GM21576 (cell line): Measurements from ENCODE around the gene TBC1D2B.
"Not testable (repeated sequence)": the region's sequence is repeated elsewhere in the genome, so short reads cannot be mapped to it uniquely, and the experiment has no call there.

Experiments
- ATAC-seq: cut with Tn5 transposase; IDR thresholded peaks from one replicate; pipeline ENCODE4 v1.9.1; 2021; ENCODE audit warnings: mild to moderate bottlenecking, moderate library complexity; ENCODE audit not compliant: unreplicated experiment

Gene TBC1D2B

GRCh38 chr15:77958716-77959431, 118.6 kb downstream of the TBC1D2B start:
- not testable (repeated sequence) for ATAC-seq

GRCh38 chr15:77958021-77958420, 119.5 kb downstream of the TBC1D2B start:
- not testable (repeated sequence) for ATAC-seq

- ATAC-seq = not testable (repeated sequence)
These were observed 123.6 kb downstream of the TBC1D2B start for GRCh38 chr15:77953926-77954325.

GRCh38 chr15:77952928-77953446, 124.5 kb downstream of the TBC1D2B start:
- ATAC-seq = not testable (repeated sequence)

- ATAC-seq = not testable (repeated sequence)
These were observed 126.3 kb downstream of the TBC1D2B start for GRCh38 chr15:77951105-77951786.

GRCh38 chr15:77950470-77950869, 127.0 kb downstream of the TBC1D2B start:
- not testable (repeated sequence) for ATAC-seq

GRCh38 chr15:77945566-77945965, 131.9 kb downstream of the TBC1D2B start:
- no peak for ATAC-seq
